ENCODE data around the gene XIRP1.

XIRP1 gene

DNA sequence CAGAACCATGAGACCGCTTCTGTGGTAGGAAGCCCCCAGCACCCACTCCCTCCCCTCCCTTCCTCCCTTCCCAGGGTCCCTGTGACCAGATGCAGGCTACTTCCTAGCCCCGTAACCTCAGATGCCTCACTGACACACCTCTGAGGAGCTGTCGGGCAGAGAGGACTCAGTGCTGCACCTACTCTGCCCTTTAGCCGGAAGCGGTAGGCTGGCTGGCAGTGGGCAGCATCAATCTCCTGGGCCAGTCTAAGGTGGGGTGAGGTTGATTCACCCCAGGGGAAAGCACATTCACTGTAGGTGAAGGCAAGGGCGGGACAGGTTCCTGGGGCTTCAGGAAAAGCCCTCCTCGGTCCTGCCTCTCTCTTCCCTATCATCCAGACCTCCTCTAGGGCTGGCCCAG, 58.1 kb downstream of the XIRP1 start:
- no peak for FAIRE-seq
- DNase-seq (ENCODE audit: extremely low spot score, insufficient read length, low read depth): no peak

DNA sequence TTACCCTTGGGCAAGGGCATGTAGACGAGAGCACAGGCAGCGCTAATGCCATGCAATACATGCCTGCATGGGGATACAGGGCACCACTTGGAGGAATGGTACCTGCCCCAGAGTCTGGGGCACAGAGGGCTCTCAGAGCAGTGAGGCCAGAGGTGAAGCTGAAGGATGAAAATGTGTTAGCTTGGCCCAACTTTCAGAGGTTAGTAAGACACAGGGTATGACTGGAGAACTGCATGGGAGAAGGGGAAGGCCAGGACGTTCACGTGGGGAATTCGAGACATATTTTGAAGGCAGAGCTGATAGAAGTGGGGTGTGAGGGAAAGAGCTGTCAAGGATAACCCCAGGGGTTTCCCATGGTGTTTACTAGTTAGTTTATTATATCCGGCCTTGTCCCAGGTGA, 58.6 kb downstream of the XIRP1 start:
- no peak for DNase-seq (ENCODE audit: extremely low spot score, insufficient read length, low read depth)
- no peak for FAIRE-seq

All from GM18507 (cell line).